GM12875 (cell line): ENCODE data around the gene ITGB1BP2.
"Not testable (repeated sequence)": the region's sequence is repeated elsewhere in the genome, so short reads cannot be mapped to it uniquely, and the experiment has no call there.

Source experiments
- H3K4me3 ChIP-seq: one replicate; pipeline ENCODE4 v1.5.1; 2011; ENCODE audit warnings: low read depth, low read length, control low read depth
- CTCF ChIP-seq: IDR thresholded peaks from 2 replicates; pipeline ENCODE4 v1.5.1; 2011; ENCODE audit warnings: low read depth, mild to moderate bottlenecking, control low read depth, inconsistent platforms, low read length, moderate library complexity, borderline replicate concordance; ENCODE audit not compliant: insufficient read depth

Gene ITGB1BP2

GRCh38 chrX:71320126-71320525, 18.6 kb downstream of the ITGB1BP2 start:
- H3K4me3 ChIP-seq: no peak overlapping the region
- no peak for TF ChIP-seq CTCF

DNA sequence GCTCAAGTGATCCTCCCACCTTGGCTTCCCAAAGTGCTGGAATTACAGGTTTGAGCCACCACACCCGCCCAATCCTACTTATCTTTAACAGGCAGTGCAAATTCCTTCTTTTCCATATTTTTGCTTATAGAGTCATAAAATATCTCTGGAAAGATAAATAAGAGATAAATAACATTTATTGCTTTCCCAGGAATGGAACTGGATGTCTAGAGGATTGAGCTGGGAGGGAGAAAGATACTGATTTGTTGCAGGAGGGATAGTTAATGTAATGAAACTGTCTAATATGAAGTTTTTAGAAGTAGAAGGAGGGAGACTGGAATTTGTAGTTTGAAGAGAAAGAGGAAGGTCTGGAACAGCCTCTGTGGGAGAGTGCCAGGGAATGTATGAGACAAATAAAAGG, 20.2 kb downstream of the ITGB1BP2 start:
- TF ChIP-seq CTCF: no peak
- H3K4me3 ChIP-seq: no peak overlapping the region

DNA sequence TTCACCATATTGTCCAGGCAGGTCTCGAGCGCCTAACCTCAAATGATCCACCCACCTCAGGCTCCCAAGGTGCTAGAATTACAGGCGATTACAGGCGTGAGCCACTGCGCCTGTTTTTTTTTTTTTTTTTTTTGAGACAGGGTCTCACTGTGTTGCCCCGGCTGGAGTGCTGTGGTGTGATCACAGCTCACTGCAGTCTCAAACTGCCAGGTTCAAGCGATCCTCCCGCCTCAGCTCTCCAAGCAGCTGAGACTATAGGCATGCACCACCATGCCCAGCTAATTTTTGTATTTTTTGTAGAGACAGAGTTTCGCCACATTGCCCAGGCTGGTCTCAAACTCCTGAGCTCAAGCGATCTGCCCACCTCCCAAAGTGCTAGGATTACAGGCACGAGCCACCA, 22.9 kb downstream of the ITGB1BP2 start:
- not testable (repeated sequence) for H3K4me3 ChIP-seq

- no peak overlapping the region for H3K4me3 ChIP-seq
- TF ChIP-seq CTCF: no peak
Measured at GRCh38 chrX:71326394-71326793, 24.8 kb downstream of the ITGB1BP2 start.

- not testable (repeated sequence) for H3K4me3 ChIP-seq
Measured at GRCh38 chrX:71349151-71349665, 47.7 kb downstream of the ITGB1BP2 start.

DNA sequence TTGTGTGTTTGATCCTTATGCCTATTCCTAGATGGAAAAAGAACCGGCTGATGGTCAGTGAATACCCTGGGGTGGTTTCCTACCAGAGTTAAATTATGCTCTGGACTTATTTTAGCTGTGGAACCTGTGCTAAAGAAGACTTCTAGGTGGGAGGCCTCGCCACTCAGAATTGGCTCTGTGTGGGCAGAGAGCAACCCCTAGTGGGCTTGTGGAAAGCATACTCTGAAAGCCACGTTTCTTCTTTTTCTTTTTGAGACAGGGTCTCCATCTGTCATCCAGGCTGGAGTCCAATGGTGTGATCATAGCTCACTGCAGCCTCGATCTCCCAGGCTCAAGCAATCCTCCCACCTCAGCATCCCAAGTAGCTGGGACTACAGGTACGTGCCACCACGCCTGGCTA, 48.3 kb downstream of the ITGB1BP2 start:
- H3K4me3 ChIP-seq: not testable (repeated sequence)

- not testable (repeated sequence) for H3K4me3 ChIP-seq
Measured at GRCh38 chrX:71352439-71352838, 50.9 kb downstream of the ITGB1BP2 start.
